ENCODE measurements around the gene LMF1. TPM values are rescaled to one million over a fixed set of nuclear protein-coding genes. Genes with fewer than 3 reads are reported as not detected.
A peak's percentile ranks its signal among the peaks of the same experiment; 100 is the strongest.

The LMF1 gene
- total and polyA plus RNA-seq, 2 of the 8 experiments (the other 6 are each of a cell fraction or from before 2014, with no cell fraction given), result 3.5 to 9.1 TPM

- H3K79me2 ChIP-seq (ENCODE audit: control insufficient read depth in 1 of 2, insufficient read depth in 2 of 2, low read length in 2 of 2), result no peaks in the 10 kb centered on the region
- no peak overlapping the region for H3K18ac ChIP-seq (ENCODE audit: extremely low read depth, low read length)
- no peak overlapping the region for H3K27ac ChIP-seq (ENCODE audit: low read depth, low read length)
- no peak overlapping the region for H3K14ac ChIP-seq (ENCODE audit: insufficient read length)
- no peak overlapping the region for H4K5ac ChIP-seq (ENCODE audit: insufficient read length, low read depth, low read length)
- no peak overlapping the region for H3K4me2 ChIP-seq (ENCODE audit: insufficient read depth in 1 of 2, low read depth in 2 of 2, low read length in 2 of 2)
- no peak overlapping the region for H3K23ac ChIP-seq (ENCODE audit: insufficient read length)
- no peak overlapping the region for H3K9ac ChIP-seq (replicated peaks in 1 of 4; ENCODE audit: extremely low read depth in 1 of 4, low read depth in 3 of 4, low read length in 3 of 4)
- H3K79me1 ChIP-seq (ENCODE audit: low read depth, low read length), result no peaks in the 10 kb centered on the region
- H3K36me3 ChIP-seq (ENCODE audit: control insufficient read depth in 2 of 4, insufficient read depth in 4 of 4, low read length in 3 of 4), result no peaks in the 10 kb centered on the region
- H4K20me1 ChIP-seq (replicated peaks in 1 of 2; ENCODE audit: control insufficient read depth in 1 of 2, insufficient read depth in 2 of 2, low read length in 2 of 2), result no peaks in the 10 kb centered on the region
- no peaks in the 10 kb centered on the region; a peak in 1 of 7 replicates for H3K4me1 ChIP-seq (replicated peaks in 1 of 4; ENCODE audit: control insufficient read depth in 3 of 4, insufficient read depth in 4 of 4, low read length in 3 of 4)
- no peaks in the 10 kb centered on the region for H3K23me2 ChIP-seq (ENCODE audit: low read depth, low read length)
- H3K4me3 ChIP-seq (ENCODE audit: extremely low read depth in 1 of 4, insufficient read depth in 2 of 4, low read depth in 3 of 4, low read length in 4 of 4), result no peak overlapping the region
- H2BK5ac ChIP-seq (ENCODE audit: low read depth, low read length), result no peak overlapping the region
- no peak overlapping the region for H2BK120ac ChIP-seq (replicated peaks; ENCODE audit: low read depth, low read length)
- H2BK12ac ChIP-seq (ENCODE audit: low read depth, low read length), result no peak overlapping the region
- peak overlapping the region; percentile 68; the same call in 1 of the 2 replicates for H4K8ac ChIP-seq (ENCODE audit: extremely low read depth, insufficient read depth, low read length)
- H3K4ac ChIP-seq (replicated peaks; ENCODE audit: insufficient read length, low read depth, low read length), result no peak overlapping the region
- H2AK5ac ChIP-seq (ENCODE audit: low read depth, low read length), result no peak overlapping the region
- WGBS, 2 experiments (ENCODE audit: extremely low coverage in 1 of 2, insufficient coverage in 1 of 2, insufficient read length in 1 of 2, insufficient replicate concordance in 2 of 2, low coverage in 1 of 2, low lambda C conversion rate in 2 of 2, missing lambda C conversion rate in 1 of 2), result 89% methylated on average over 23 of the region's 23 CpGs; no CpG with 5 or more reads in 1 of the 2 experiments
- no peak for FAIRE-seq
- no peak overlapping the region for H3K56ac ChIP-seq (replicated peaks; ENCODE audit: insufficient read length, low read depth, low read length)
- no peak overlapping the region for H2AFZ ChIP-seq (ENCODE audit: low read length)
- no peak overlapping the region for H4K91ac ChIP-seq (replicated peaks; ENCODE audit: insufficient read length, low read length)
- no peak for DNase-seq (ENCODE audit: low read depth in 1 of 2, low spot score in 2 of 2)
- peaks cover 0 to 64% of the 10 kb centered on the region in 2 experiments; a peak in 2 of 4 replicates for H3K9me3 ChIP-seq (ENCODE audit: insufficient read depth in 2 of 2, low read depth in 1 of 2, low read length in 1 of 2)
- POLR2A ChIA-PET (ENCODE audit: partially characterized antibody), result no interaction called here
- no peak overlapping the region for H2BK20ac ChIP-seq (ENCODE audit: low read length)
- no peak overlapping the region for H2BK15ac ChIP-seq (ENCODE audit: low read length)
- CTCF ChIA-PET (ENCODE audit: partially characterized antibody), result interaction anchor here (0.6 to 1.2 kb wide), 3 partner anchors 12 to 183 kb away, joined by 3 read pairs; no protein-coding TSS in a partner anchor
- H3K27me3 ChIP-seq (replicated peaks in 1 of 4; ENCODE audit: control insufficient read depth in 3 of 4, extremely low read depth in 1 of 4, insufficient read depth in 3 of 4, low read length in 3 of 4), result no peaks in the 10 kb centered on the region
- TF ChIP-seq NANOG (IDR thresholded peaks at IDR 0.05; ENCODE audit: insufficient read depth, low read depth, low read length, poor library complexity, severe bottlenecking) (no peak), TAF7 (optimal IDR thresholded peaks at IDR 0.05; ENCODE audit: borderline replicate concordance, low read depth, low read length) (no peak), ASH2L (IDR thresholded peaks at IDR 0.05; ENCODE audit: low read length) (no peak), HDAC2 (IDR thresholded peaks at IDR 0.05; ENCODE audit: borderline replicate concordance in 1 of 2, low read depth in 2 of 2, low read length in 2 of 2) (no peak), PHF8 (conservative IDR thresholded peaks at IDR 0.05; ENCODE audit: low read depth, low read length) (no peak), TAF1 (IDR thresholded peaks at IDR 0.05; ENCODE audit: low read depth, low read length) (no peak), SAP30 (IDR thresholded peaks at IDR 0.05; ENCODE audit: insufficient read depth, insufficient replicate concordance, low read length) (no peak), TCF12 (IDR thresholded peaks at IDR 0.05; ENCODE audit: low read depth, low read length) (no peak), CHD2 (IDR thresholded peaks at IDR 0.05; ENCODE audit: low read length) (no peak), EGR1 (IDR thresholded peaks at IDR 0.05; ENCODE audit: borderline replicate concordance, low read depth, low read length) (no peak), CEBPB (IDR thresholded peaks at IDR 0.05; ENCODE audit: low read depth, low read length) (no peak)
Observed at GRCh38 chr16:872436-873242, 98.1 kb downstream of the LMF1 start.

All from H1 (cell line).